Stimulated activated CD4-positive, alpha-beta T cell treated with anti-CD3 and anti-CD28 coated beads, Interleukin-1b, Interleukin-23, amount 100 ng/mL, for 48 hours (primary cell): ENCODE data around the gene STAT5A.
"Not testable (repeated sequence)": the region's sequence is repeated elsewhere in the genome, so short reads cannot be mapped to it uniquely, and the experiment has no call there.

ENCODE experiments used
- DNase-seq: peaks from one replicate; pipeline ENCODE4 v3.0.0-alpha.2; 2020

The STAT5A gene

GRCh38 chr17:42338427-42338985 lies 50.2 kb downstream of the STAT5A start:
- DNase-seq = no peak

- no peak for DNase-seq
Measured at GRCh38 chr17:42339221-42339620, 50.9 kb downstream of the STAT5A start.

- peak; percentile 50 for DNase-seq
Measured at GRCh38 chr17:42340691-42341127, 52.4 kb downstream of the STAT5A start.

GRCh38 chr17:42341568-42341967 lies 53.3 kb downstream of the STAT5A start:
- no peak for DNase-seq

GRCh38 chr17:42342242-42343008 lies 54.1 kb downstream of the STAT5A start:
- DNase-seq = peak; percentile 74

- DNase-seq = no peak
Measured at GRCh38 chr17:42345396-42346073, 57.2 kb downstream of the STAT5A start.

- DNase-seq = no peak
Measured at GRCh38 chr17:42346481-42346880, 58.2 kb downstream of the STAT5A start.

- DNase-seq = no peak
Measured at GRCh38 chr17:42347198-42347597, 58.9 kb downstream of the STAT5A start.

GRCh38 chr17:42347606-42348005 lies 59.3 kb downstream of the STAT5A start:
- DNase-seq = no peak

- DNase-seq = no peak
Measured at GRCh38 chr17:42348104-42348503, 59.8 kb downstream of the STAT5A start.

- DNase-seq = no peak
Measured at GRCh38 chr17:42354956-42355843, 66.9 kb downstream of the STAT5A start.

GRCh38 chr17:42358434-42358833 lies 70.1 kb downstream of the STAT5A start:
- no peak for DNase-seq

- DNase-seq = no peak
Measured at GRCh38 chr17:42359133-42359532, 70.8 kb downstream of the STAT5A start.

- DNase-seq = not testable (repeated sequence)
Measured at GRCh38 chr17:42360388-42360787, 72.1 kb downstream of the STAT5A start.
